GM20431 (cell line): ENCODE results near the gene RNF168.
"Not testable (repeated sequence)": the region's sequence is repeated elsewhere in the genome, so short reads cannot be mapped to it uniquely, and the experiment has no call there.

Source experiments
- in situ Hi-C: fragments of 300-500 bp; cut with MseI, MboI; formaldehyde crosslinking; loops from one replicate; pipeline ENCODE4 v1.15.0; 2020; ENCODE audit warnings: low sequenced_read_pairs; ENCODE audit not compliant: unreplicated experiment

RNF168 gene

GRCh38 chr3:196423044-196423781, 80.4 kb downstream of the RNF168 start:
- in situ Hi-C loops: no loop called here

- in situ Hi-C loops: not testable (repeated sequence)
Measured at GRCh38 chr3:196421668-196422067, 81.9 kb downstream of the RNF168 start.

GRCh38 chr3:196419386-196419785, 84.2 kb downstream of the RNF168 start:
- in situ Hi-C loops: no loop called here
